Measurements from ENCODE around the gene TMEM145.

TMEM145 gene

GRCh38 chr19:42273407-42274064 is 39.6 kb upstream of the TMEM145 start:
- TF ChIP-seq POLR2A (IDR thresholded peaks at IDR 0.05; ENCODE audit: low read length): no peak
- TF ChIP-seq GATA1 (IDR thresholded peaks at IDR 0.05; ENCODE audit: low read depth, low read length): no peak
- no peak for DNase-seq

GRCh38 chr19:42274065-42274682 is 38.9 kb upstream of the TMEM145 start:
- DNase-seq: no peak
- TF ChIP-seq POLR2A (IDR thresholded peaks at IDR 0.05; ENCODE audit: low read length) (no peak), GATA1 (IDR thresholded peaks at IDR 0.05; ENCODE audit: low read depth, low read length) (no peak)

- no peak for DNase-seq
- TF ChIP-seq GATA1 (IDR thresholded peaks at IDR 0.05; ENCODE audit: low read depth, low read length) (no peak), POLR2A (IDR thresholded peaks at IDR 0.05; ENCODE audit: low read length) (no peak)
These were observed 38.0 kb upstream of the TMEM145 start for GRCh38 chr19:42275103-42275502.

GRCh38 chr19:42275517-42275916 is 37.6 kb upstream of the TMEM145 start:
- no peak for DNase-seq
- no peak for TF ChIP-seq POLR2A (IDR thresholded peaks at IDR 0.05; ENCODE audit: low read length)
- no peak for TF ChIP-seq GATA1 (IDR thresholded peaks at IDR 0.05; ENCODE audit: low read depth, low read length)

GRCh38 chr19:42276284-42276683 is 36.8 kb upstream of the TMEM145 start:
- TF ChIP-seq POLR2A (IDR thresholded peaks at IDR 0.05; ENCODE audit: low read length) (no peak), GATA1 (IDR thresholded peaks at IDR 0.05; ENCODE audit: low read depth, low read length) (no peak)
- no peak for DNase-seq

GRCh38 chr19:42276821-42277220 is 36.3 kb upstream of the TMEM145 start:
- no peak for TF ChIP-seq GATA1 (IDR thresholded peaks at IDR 0.05; ENCODE audit: low read depth, low read length)
- TF ChIP-seq POLR2A (IDR thresholded peaks at IDR 0.05; ENCODE audit: low read length): no peak
- DNase-seq: no peak

GRCh38 chr19:42277821-42278451 is 35.2 kb upstream of the TMEM145 start:
- TF ChIP-seq GATA1 (IDR thresholded peaks at IDR 0.05; ENCODE audit: low read depth, low read length) (no peak), POLR2A (IDR thresholded peaks at IDR 0.05; ENCODE audit: low read length) (peak; percentile 17)
- DNase-seq: no peak

- TF ChIP-seq POLR2A (IDR thresholded peaks at IDR 0.05; ENCODE audit: low read length) (no peak), GATA1 (IDR thresholded peaks at IDR 0.05; ENCODE audit: low read depth, low read length) (no peak)
- DNase-seq: no peak
These were observed 34.5 kb upstream of the TMEM145 start for GRCh38 chr19:42278452-42279154.

GRCh38 chr19:42279155-42279901 is 33.8 kb upstream of the TMEM145 start:
- TF ChIP-seq POLR2A (IDR thresholded peaks at IDR 0.05; ENCODE audit: low read length): no peak
- TF ChIP-seq GATA1 (IDR thresholded peaks at IDR 0.05; ENCODE audit: low read depth, low read length): no peak
- no peak for DNase-seq

- TF ChIP-seq POLR2A (IDR thresholded peaks at IDR 0.05; ENCODE audit: low read length) (peak; percentile 94), GATA1 (IDR thresholded peaks at IDR 0.05; ENCODE audit: low read depth, low read length) (no peak)
- peak; percentile 94 to 95 for DNase-seq
These were observed 33.0 kb upstream of the TMEM145 start for GRCh38 chr19:42279902-42280814.

GRCh38 chr19:42280815-42281145 is 32.3 kb upstream of the TMEM145 start:
- DNase-seq: no peak
- TF ChIP-seq GATA1 (IDR thresholded peaks at IDR 0.05; ENCODE audit: low read depth, low read length): no peak
- no peak for TF ChIP-seq POLR2A (IDR thresholded peaks at IDR 0.05; ENCODE audit: low read length)

- TF ChIP-seq POLR2A (IDR thresholded peaks at IDR 0.05; ENCODE audit: low read length) (no peak), GATA1 (IDR thresholded peaks at IDR 0.05; ENCODE audit: low read depth, low read length) (no peak)
- DNase-seq: peak; percentile 77 to 80
These were observed 31.8 kb upstream of the TMEM145 start for GRCh38 chr19:42281146-42281826.

Data from erythroblast (primary cell).